Lower lobe of right lung (tissue), 2 donors: ENCODE results near the gene ZNF792. TPM values are rescaled to one million over a fixed set of nuclear protein-coding genes. Genes with fewer than 3 reads are reported as not detected.

Experiments
- ATAC-seq, 2 donors: fragments of 200-7000 bp; cut with Tn5 transposase; one replicate each; pipeline ENCODE4 v1.9.1; 2020 to 2022; ENCODE audit warnings: mild to moderate bottlenecking in 2 of 2, moderate library complexity in 2 of 2
- DNase-seq: peaks from one replicate; pipeline ENCODE4 v3.0.0-alpha.2; 2020
- H3K27ac ChIP-seq: fragments of 200-600 bp; one replicate; pipeline ENCODE4 v1.8.0; 2022
- H3K27me3 ChIP-seq: fragments of 200-600 bp; one replicate; pipeline ENCODE4 v1.8.0; 2022; ENCODE audit warnings: low read depth
- H3K36me3 ChIP-seq: fragments of 200-600 bp; one replicate; pipeline ENCODE4 v1.8.0; 2022; ENCODE audit warnings: mild to moderate bottlenecking
- H3K4me1 ChIP-seq: fragments of 200-600 bp; one replicate; pipeline ENCODE4 v1.8.0; 2022
- H3K4me3 ChIP-seq: fragments of 200-600 bp; one replicate; pipeline ENCODE4 v1.8.0; 2022; ENCODE audit warnings: mild to moderate bottlenecking
- H3K9me3 ChIP-seq: fragments of 200-600 bp; one replicate; pipeline ENCODE4 v1.8.0; 2022
- CTCF ChIP-seq: fragments of 200-600 bp; IDR thresholded peaks from one replicate; pipeline ENCODE4 v1.8.0; 2022; ENCODE audit warnings: antibody characterized with exemption, mild to moderate bottlenecking
- intact Hi-C: fragments of 100-400 bp; cut with DNase I; formaldehyde crosslinking; loops from one replicate; pipeline ENCODE4 v1.11.0; 2022
- total RNA-seq: library from RNA; stranded (reverse); fragmentation: NEBNext Ultra II Directional; extraction: Animal tissue kit (Norgen Biotek cat#: 25700); gene quantifications from one replicate; pipeline ENCODE4 v1.2.1, GENCODE V29; 2021
- donor health status: DM: no; HTN: yes; CAD: no; lungs with severe emphysema.

Gene ZNF792
- total RNA-seq, 1 donor from 2014 or later: 12.1 TPM

DNA sequence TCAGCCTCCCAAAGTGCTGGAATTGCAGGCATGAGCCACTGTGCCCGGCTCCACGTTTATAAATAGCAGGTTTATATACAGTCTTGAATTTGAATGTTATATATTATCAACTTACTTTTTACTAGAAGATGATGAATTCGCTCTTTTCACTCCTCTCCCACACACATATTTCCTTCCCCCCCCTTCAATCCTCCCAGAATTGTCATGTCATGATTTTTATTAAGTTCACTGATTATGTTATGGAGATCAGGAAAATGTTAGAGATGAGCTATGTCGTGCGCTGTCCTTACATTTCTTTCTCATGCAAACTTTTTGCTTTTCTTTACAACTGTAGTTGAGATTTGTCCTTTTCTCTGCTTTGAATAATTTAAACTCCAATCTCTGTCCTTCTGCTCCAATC lies 18.2 kb upstream of the ZNF792 start:
- DNase-seq (no peak), ATAC-seq (no peak)
- no peaks in the 10 kb centered on the region for H3K36me3 ChIP-seq
- intact Hi-C loops: no loop called here
- no peak for TF ChIP-seq CTCF
- no peak overlapping the region for H3K27ac ChIP-seq
- no peaks in the 10 kb centered on the region for H3K9me3 ChIP-seq
- H3K4me3 ChIP-seq: no peak overlapping the region
- H3K27me3 ChIP-seq: no peaks in the 10 kb centered on the region
- peaks cover 17% of the 10 kb centered on the region for H3K4me1 ChIP-seq

DNA sequence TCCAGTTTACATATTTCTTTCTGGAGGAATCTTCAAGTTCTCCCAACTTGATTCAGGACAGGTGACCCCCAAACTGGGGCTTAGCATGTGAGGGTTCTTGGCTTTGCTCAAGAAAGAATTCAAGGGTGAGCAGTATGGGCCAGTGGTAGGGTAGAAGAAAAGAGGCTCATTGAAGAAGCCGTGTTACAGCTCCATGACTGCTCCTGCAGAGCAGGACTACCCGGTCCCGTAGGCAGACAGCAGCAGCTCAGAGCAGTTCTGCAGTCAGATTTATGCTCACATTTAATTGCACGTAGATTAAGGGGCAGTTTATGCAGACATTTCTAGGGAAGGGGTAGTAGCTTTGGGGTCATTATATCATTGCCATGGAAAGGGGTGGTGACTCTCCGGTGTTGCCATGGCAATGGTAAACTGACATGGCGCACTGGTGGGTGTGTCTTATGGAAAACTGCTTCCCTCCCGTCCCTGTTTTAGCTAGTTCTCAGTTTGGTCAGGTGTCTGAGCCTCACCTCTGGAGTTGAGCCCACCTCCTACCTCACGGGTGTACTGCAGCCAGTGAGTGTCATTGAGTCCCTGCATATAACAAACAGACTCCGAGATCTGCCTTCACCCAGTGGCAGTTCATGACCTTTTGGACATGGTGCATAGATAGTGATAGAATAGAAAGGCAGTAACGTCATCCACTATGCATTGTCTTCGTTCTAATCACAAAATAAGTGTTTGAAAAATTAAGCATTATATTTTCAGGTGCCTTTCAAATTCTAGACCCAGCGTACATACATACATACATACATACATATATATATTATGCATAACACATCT lies 16.0 kb upstream of the ZNF792 start:
- Histone ChIP-seq H3K4me1 (peaks cover 12% of the 10 kb centered on the region), H3K36me3 (no peaks in the 10 kb centered on the region), H3K4me3 (no peak overlapping the region), H3K9me3 (no peaks in the 10 kb centered on the region), H3K27ac (no peak overlapping the region), H3K27me3 (no peaks in the 10 kb centered on the region)
- ATAC-seq (no peak), DNase-seq (peak; percentile 5)
- TF ChIP-seq CTCF: no peak
- intact Hi-C loops: no loop called here

GRCh38 chr19:34976611-34977010 lies 12.6 kb upstream of the ZNF792 start:
- no peaks in the 10 kb centered on the region for H3K36me3 ChIP-seq
- H3K9me3 ChIP-seq: no peaks in the 10 kb centered on the region
- H3K4me3 ChIP-seq: no peak overlapping the region
- no peak overlapping the region for H3K27ac ChIP-seq
- no peaks in the 10 kb centered on the region for H3K27me3 ChIP-seq
- H3K4me1 ChIP-seq: peaks cover 21% of the 10 kb centered on the region
- intact Hi-C loops: no loop called here
- no peak for ATAC-seq
- DNase-seq: peak; percentile 10
- TF ChIP-seq CTCF: no peak

DNA sequence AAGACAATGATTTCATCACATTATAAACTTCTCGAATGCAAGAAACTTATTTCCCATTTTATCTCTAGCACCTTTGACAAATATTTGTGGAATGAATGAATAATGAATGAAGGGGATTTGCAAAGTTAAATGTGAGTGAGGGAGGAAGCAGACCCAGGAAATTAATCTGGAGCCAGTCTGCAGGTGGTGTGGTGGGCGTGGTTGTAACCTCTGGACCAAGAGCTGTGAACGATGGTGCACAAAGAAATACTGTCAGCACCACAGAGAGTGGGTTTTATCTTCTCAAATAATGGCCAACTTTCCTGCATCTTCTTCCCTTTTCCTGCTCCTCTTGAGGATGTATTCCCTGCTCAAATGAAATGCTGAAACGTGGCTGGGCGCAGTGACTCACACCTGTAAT lies 11.0 kb upstream of the ZNF792 start:
- intact Hi-C loops: no loop called here
- H3K27me3 ChIP-seq: no peaks in the 10 kb centered on the region
- no peak for DNase-seq
- TF ChIP-seq CTCF: no peak
- H3K4me3 ChIP-seq: no peak overlapping the region
- H3K27ac ChIP-seq: no peak overlapping the region
- no peaks in the 10 kb centered on the region for H3K9me3 ChIP-seq
- no peaks in the 10 kb centered on the region for H3K36me3 ChIP-seq
- no peak for ATAC-seq
- H3K4me1 ChIP-seq: peaks cover 21% of the 10 kb centered on the region

DNA sequence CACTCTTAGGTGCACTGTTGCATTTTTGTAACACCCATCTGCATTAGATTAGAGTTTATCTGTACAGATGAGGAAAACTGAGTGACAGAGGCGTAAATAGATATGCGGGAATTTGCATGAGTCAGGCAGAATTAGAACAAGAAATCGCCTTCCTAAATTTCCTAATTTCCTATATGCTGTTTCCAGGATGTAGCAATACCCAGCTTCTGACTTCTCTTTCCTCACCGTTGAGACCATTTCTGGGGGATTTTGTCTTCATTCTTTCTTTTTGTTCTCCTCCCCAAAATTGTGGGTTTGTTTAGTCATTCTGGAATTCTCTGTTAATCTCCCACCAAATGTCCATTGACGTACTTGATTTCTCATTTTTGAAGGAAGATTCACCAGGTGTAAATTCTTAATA lies 10.6 kb upstream of the ZNF792 start:
- intact Hi-C loops: loop anchor here (5.0 kb wide), 1 partner anchor 38 kb away; no protein-coding TSS in a partner anchor
- no peak for DNase-seq
- TF ChIP-seq CTCF: no peak
- H3K27ac ChIP-seq: no peak overlapping the region
- peaks cover 21% of the 10 kb centered on the region for H3K4me1 ChIP-seq
- H3K9me3 ChIP-seq: no peaks in the 10 kb centered on the region
- peak in 1 of 2 donors; percentile 7 for ATAC-seq
- no peaks in the 10 kb centered on the region for H3K27me3 ChIP-seq
- H3K4me3 ChIP-seq: no peak overlapping the region
- H3K36me3 ChIP-seq: no peaks in the 10 kb centered on the region
